ENCODE data around the gene GPR171.
"Not testable (repeated sequence)": the region's sequence is repeated elsewhere in the genome, so short reads cannot be mapped to it uniquely, and the experiment has no call there.

DNA sequence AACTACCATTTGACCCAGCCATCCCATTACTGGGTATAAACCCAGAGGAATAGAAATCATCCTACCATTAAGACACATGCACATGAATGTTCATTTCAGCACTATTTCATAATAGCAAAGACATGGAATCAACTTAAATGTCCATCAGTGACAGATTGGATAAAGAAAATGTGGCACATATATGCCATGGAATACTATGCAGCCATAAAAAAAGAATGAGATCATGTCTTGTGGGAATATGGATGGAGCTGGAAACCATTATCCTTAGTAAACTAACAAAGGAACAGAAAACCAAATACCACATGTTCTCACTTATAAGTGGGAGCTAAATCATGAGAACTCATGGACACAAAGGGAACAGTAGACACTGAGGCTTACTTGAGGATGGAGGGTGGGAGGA lies 29.4 kb upstream of the GPR171 start:
- not testable (repeated sequence) for TF ChIP-seq ZBTB3 (CRISPR knock-in tag; IDR thresholded peaks at IDR 0.05; ENCODE audit: borderline replicate concordance, low read depth); ZNF225 (CRISPR knock-in tag; IDR thresholded peaks at IDR 0.05); SIN3A (IDR thresholded peaks at IDR 0.05; ENCODE audit: borderline replicate concordance, low read depth, low read length); RXRB (CRISPR knock-in tag; IDR thresholded peaks at IDR 0.05; ENCODE audit: borderline replicate concordance); TAF1 (CRISPR knock-in tag; IDR thresholded peaks at IDR 0.05); JUNB (CRISPR knock-in tag; IDR thresholded peaks at IDR 0.05; ENCODE audit: borderline replicate concordance); STAG1 (CRISPR knock-in tag; IDR thresholded peaks at IDR 0.05); BRCA1 (CRISPR knock-in tag; IDR thresholded peaks at IDR 0.05)
- TF ChIP-seq, protein P1, sequence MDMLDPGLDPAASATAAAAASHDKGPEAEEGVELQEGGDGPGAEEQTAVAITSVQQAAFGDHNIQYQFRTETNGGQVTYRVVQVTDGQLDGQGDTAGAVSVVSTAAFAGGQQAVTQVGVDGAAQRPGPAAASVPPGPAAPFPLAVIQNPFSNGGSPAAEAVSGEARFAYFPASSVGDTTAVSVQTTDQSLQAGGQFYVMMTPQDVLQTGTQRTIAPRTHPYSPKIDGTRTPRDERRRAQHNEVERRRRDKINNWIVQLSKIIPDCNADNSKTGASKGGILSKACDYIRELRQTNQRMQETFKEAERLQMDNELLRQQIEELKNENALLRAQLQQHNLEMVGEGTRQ (IDR thresholded peaks at IDR 0.05; ENCODE audit: low read depth, low read length) = not testable (repeated sequence)
- TF ChIP-seq, protein P1 (CRISPR knock-in tag; IDR thresholded peaks at IDR 0.05; ENCODE audit: borderline replicate concordance) = not testable (repeated sequence)
- TF ChIP-seq, protein P2, sequence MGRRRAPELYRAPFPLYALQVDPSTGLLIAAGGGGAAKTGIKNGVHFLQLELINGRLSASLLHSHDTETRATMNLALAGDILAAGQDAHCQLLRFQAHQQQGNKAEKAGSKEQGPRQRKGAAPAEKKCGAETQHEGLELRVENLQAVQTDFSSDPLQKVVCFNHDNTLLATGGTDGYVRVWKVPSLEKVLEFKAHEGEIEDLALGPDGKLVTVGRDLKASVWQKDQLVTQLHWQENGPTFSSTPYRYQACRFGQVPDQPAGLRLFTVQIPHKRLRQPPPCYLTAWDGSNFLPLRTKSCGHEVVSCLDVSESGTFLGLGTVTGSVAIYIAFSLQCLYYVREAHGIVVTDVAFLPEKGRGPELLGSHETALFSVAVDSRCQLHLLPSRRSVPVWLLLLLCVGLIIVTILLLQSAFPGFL (CRISPR knock-in tag; IDR thresholded peaks at IDR 0.05) = not testable (repeated sequence)

Measured in HepG2 (cell line).